ENCODE results near the gene HYOU1.

DNA sequence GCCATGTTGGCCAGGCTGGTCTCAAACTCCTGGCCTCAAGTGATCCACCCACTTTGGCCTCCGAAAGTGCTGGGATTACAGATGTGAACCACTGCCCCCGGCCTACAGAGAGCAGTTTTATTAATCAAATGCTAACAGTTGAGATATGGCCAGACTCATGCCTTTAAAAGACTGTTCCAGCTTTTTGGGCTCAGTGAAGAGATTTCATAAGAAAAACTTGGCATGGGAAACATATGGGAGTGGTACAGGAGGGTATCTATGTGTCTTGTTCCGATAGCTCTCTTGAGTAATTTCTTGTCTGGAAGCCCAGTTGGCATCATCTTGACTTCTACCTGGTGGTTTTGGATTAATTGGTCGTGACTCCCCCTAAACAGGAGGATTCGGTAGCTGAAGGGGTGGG is 18.1 kb downstream of the HYOU1 start:
- TF ChIP-seq FOXK2 (IDR thresholded peaks at IDR 0.05) (no peak), FOXM1 (IDR thresholded peaks at IDR 0.05; ENCODE audit: borderline replicate concordance) (no peak), SP1 (IDR thresholded peaks at IDR 0.05) (no peak), ARNT (IDR thresholded peaks at IDR 0.05) (no peak), ZNF384 (IDR thresholded peaks at IDR 0.05) (no peak), NFRKB (IDR thresholded peaks at IDR 0.05) (no peak), L3MBTL2 (conservative IDR thresholded peaks at IDR 0.05) (no peak), SUZ12 (IDR thresholded peaks at IDR 0.05) (no peak), FOXA1 (IDR thresholded peaks at IDR 0.05) (no peak), BHLHE40 (IDR thresholded peaks at IDR 0.05; ENCODE audit: borderline replicate concordance) (no peak)

Measured in HEK293T (cell line).